GM12874 (cell line): ENCODE results near the gene PHOX2A.

ENCODE experiments used
- TF ChIP-seq, protein P1 (sequence below): IDR thresholded peaks from 2 replicates; pipeline ENCODE4 v1.5.1; 2011; ENCODE audit warnings: low read depth, mild to moderate bottlenecking, control low read depth, low read length, moderate library complexity; ENCODE audit not compliant: insufficient read depth

PHOX2A gene

DNA sequence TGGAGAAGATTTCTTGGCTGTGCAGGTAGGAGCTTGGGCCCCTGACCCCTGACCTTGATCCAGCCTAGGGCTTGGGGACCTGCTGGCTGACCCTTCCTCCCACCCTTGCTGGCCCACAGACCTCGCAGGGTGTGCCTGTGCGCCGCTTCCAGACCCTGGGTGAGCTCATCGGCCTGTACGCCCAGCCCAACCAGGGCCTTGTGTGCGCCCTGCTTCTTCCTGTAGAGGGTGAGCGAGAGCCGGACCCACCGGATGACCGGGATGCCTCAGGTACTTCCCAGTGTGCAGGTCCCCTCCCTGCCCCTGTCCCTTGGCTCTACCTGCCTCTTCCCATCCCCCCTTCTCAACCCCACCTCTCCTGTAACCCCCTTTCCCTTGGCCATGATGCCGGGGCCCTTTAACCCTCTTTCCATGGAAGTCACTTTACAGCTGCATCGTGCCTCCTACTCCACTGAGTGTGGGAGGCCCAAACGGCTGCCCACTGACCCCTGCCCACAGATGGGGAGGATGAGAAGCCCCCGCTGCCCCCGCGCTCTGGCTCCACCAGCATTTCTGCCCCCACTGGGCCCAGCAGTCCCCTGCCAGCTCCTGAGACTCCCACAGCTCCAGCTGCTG is 15.6 kb downstream of the PHOX2A start:
- TF ChIP-seq, protein P1, sequence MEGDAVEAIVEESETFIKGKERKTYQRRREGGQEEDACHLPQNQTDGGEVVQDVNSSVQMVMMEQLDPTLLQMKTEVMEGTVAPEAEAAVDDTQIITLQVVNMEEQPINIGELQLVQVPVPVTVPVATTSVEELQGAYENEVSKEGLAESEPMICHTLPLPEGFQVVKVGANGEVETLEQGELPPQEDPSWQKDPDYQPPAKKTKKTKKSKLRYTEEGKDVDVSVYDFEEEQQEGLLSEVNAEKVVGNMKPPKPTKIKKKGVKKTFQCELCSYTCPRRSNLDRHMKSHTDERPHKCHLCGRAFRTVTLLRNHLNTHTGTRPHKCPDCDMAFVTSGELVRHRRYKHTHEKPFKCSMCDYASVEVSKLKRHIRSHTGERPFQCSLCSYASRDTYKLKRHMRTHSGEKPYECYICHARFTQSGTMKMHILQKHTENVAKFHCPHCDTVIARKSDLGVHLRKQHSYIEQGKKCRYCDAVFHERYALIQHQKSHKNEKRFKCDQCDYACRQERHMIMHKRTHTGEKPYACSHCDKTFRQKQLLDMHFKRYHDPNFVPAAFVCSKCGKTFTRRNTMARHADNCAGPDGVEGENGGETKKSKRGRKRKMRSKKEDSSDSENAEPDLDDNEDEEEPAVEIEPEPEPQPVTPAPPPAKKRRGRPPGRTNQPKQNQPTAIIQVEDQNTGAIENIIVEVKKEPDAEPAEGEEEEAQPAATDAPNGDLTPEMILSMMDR = no peak

DNA sequence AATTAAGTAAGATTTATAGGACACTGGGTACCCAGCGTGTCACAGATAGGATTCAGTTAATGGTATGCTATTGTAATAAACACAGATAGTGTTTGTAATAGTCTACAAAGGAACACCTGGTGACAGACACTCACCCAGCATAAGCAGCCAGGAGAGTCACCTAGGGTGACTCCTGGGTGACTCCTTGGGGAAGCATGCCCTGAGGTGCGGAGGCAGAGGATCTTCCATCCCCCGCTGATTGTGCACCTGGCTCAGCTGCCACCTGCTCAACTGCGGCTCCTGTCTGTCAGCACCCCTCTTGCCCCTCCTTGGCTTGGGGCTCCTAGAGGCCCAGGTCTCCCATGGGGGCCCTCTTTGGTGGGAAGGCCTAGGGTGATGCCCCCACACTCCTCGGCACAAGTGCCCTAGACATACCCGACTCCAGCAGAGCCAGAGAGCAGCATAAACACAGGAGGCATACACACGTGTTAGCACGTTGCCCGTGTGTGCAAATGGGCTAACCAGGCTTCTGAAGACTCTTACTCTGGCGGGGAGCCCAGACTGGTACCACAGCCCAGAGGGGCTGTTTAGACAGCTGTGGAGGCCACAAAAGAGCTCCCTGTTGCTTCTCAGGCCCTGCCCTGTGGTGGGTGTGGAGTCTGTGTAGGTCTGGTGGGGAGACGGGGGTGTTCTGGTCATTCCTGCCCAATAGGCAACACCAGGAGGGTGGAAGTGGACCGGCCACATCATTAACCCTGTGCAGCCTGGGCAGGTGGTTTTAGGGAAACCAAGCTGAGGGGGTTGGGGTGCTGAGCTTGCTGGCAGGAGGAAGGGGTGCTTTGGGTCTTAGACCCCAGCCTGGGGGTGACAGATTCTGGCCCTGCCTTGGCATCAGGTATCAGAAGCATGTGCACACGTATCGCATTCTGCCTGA is 16.4 kb downstream of the PHOX2A start:
- TF ChIP-seq, protein P1 = no peak

DNA sequence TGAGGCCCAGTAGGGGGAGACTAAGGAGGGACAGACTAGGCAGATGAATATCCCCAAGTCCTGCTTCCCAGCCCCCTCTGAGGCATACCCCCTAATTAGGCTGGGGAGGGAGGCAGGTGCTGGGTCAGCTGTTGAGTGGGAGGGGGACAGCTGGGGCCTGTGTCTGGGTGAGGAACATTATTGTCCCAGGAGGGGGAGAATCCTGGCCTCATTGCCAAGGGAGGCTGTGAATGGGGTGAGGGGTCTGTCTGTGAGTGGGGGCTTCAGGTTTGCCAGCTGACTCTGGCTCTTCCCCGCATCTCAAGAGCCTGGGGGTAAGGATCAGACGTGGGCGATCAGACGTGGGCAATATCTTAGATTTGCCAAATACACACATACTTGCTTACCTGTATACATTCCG is 17.3 kb downstream of the PHOX2A start:
- TF ChIP-seq, protein P1 = no peak

DNA sequence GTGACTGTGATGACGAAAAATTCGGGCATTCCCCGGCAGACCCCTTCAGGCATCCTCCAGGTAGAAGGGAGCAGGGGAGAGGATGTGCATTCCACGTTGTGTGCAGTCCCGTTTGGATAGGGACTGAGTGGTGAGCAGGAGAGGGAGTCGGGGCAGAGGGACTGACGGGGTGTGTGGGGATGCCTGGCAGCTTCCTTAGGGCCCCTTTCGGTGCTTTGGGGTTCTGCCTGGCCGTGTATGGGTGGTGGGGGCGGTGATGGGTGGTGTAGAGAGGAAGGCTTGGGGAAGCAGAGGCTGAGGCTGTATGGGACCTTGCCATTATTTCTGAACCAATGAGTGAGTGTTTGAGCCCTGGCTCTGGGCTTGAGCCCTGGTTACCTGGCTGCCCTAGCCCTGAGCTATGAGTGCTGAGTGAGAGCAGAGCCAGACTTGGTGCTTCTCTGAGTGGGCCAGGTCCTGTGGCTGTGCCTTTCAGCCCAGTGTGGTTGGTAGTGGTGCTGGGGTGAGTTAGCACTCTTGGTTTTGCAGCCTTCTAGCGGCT is 18.5 kb downstream of the PHOX2A start:
- TF ChIP-seq, protein P1 = no peak

DNA sequence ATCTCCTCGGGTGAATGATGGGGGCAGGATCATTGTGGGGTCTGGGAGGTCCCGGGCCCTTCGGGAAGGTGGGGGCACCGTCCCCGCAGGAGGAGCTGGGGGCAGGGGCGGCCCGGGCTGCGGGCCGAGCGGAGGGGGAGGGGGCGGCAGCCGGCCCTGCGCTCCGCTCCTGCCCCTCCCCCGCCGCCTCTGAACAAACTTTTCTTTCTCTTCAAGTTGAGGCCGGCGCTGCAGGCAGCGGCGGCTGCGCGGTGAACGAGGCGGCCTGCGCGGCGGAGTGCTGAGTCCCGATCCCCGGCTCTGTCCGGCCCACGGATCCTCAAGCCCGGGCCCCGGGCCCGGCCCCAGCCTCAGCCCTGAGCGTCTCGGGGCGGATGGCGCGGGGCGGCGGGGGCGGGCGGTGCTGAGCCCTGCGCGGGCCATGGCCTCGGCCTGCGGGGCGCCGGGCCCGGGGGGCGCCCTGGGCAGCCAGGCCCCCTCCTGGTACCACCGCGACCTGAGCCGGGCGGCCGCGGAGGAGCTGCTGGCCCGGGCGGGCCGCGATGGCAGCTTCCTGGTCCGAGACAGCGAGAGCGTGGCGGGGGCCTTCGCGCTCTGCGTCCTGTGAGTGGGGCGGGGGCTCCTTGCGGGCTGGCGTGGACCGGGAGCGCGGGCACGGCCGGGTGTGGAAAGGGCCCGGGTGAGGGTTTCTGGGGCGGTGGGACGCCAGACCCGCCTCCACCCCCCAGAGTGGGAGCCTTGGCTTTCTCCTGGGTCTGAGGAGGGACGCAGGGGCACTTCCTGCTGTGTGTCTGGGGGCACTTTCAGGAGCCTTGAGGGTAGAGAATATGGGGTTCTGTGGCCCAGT is 19.2 kb downstream of the PHOX2A start, which contains the start of gene INPPL1:
Gene INPPL1 (plus strand): TSS at position 204 of the 847 bp plus-strand sequence. CDS start 218 bp downstream, at position 422.
- TF ChIP-seq, protein P1 = no peak

DNA sequence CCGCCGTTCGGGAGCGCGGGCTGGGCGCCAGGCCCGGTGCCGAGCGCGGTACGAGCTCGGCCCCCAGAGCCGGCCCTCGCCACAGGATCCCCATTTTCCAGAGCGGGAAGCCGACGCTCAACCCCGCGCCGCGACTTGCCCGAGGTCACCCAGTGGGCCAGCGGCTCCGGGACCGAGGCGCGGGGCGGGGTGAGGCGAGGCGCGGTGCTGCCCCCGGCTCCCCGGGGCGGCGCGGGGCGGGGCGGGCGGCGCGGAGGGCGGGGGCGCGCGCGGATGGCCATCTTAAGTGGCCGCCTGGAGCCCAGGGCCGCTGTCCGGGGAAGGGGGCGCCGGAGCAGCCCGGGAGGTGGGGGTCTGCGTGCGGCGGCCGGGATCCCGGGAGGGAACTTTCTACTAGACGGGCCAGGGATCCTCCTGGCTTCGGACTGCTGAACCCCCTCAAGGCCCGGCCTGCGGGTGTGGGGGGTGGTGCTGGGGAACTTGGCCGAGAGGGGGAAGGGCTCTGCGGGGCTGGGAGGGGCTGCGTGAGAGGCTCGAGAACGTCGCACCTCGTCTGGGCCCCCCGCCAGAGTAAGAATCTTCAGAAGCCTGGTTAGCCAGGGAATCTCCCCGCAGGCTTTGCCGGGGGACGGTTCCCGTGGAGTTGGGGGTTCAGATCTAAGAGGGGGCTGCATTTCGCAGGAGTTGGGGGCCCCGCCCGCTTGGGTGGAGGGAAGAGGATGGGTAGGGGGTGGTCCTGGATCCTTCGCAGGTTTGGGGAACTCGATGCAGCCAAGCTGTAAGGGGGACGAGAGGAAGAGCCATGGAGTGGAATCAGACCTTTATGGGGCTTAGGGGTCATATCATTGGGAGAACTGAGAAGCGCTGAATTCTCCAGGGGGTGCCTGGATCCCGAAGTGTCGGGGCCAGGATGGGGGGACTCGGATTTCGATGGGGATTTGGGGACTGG is 20.1 kb downstream of the PHOX2A start:
- TF ChIP-seq, protein P1 = no peak
